Left forelimb (tissue), 1 donor: ENCODE data around the gene NSMCE4A.
"Not testable (repeated sequence)": the region's sequence is repeated elsewhere in the genome, so short reads cannot be mapped to it uniquely, and the experiment has no call there.

Experiments used
- DNase-seq: peaks from one replicate; pipeline ENCODE4 v3.0.0-alpha.2; 2018; ENCODE audit warnings: low spot score

Gene NSMCE4A

DNA sequence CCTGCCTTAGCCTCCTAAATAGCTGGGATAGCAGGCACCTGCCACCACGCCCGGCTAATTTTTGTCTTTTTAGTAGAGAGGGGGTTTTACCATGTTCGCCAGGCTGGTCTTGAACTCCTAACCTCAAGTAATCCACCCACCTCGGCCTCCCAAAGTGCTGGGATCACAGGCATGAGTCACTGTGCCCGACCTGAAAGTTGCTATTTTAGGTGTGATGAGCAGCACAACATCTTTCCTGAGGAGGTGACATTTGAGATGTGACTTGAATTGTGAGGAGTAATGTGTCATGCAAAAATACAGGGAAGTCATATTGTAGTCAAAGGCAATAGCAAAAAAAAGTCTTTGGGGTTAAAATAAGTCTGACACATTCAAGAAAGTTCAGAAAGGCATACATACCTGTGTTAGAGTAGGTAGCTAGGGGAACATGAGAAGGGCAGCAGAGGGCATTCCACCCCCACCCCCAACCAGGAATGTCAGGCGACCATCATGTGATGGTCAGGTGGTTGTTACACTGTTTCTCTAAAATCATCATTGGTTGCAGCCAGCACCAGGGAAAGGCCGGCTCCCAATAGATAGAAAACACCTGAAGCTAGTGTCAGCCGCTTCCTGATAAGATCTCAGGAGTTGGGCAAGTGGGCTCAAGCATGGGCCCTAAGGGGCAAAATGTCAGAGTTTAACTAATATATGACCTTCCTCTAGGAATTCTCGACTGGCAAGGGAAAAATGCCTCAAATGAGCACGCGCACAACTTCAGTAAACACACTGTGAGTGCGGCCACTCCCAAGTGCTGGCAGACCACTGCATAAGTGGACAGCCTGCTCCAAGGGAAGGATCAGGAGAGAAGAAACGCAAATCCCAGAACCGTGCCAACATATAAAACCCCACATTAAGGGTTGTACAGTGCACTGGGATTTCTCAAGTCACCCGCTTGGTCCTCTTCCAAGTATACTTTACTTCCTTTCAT, 13.6 kb upstream of the NSMCE4A start, which contains the start of gene TACC2:
Gene TACC2, plus strand, starts transcription at position 803 of the 964 bp plus-strand sequence. CDS start 32,819 bp downstream, outside the sequence.
- DNase-seq, result no peak

DNA sequence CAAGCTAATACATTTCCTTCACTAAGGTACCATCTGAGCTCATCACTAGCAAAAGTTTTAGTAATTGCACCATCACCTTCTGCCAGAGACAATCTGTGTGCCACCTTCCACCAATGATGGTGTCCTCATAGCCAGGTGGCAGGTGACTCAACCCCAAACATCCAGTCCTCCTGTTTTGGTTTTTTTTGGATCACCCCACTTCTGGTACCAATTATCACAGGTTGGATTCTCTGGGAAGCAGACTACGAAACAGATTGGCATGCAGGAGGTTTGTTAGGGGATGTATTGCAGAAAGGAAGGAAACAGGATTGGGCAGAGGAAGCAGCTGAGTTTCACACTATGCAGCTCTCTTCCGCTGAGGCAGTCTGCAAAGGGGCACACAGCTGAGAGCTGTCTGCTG, 9.4 kb upstream of the NSMCE4A start:
- no peak for DNase-seq

DNA sequence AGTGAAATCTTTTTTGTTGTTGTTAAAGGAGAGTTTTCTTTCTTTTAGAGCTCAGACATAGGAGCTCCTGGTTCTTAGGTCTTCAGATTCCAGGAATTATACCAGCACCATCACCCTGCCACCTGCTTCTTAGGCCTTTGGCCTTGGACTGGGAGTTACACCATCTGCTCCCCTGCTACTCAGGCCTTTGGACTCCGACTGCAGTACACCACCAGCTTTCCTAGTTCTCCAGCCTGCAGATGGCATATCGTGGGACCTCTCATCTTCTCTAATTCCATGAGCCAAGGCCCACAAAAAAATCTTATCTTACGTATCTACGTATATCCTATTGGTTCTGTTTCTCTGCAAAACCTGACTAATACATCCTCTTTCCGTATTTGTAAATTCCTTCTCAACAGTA, 8.8 kb upstream of the NSMCE4A start:
- DNase-seq, result no peak

DNA sequence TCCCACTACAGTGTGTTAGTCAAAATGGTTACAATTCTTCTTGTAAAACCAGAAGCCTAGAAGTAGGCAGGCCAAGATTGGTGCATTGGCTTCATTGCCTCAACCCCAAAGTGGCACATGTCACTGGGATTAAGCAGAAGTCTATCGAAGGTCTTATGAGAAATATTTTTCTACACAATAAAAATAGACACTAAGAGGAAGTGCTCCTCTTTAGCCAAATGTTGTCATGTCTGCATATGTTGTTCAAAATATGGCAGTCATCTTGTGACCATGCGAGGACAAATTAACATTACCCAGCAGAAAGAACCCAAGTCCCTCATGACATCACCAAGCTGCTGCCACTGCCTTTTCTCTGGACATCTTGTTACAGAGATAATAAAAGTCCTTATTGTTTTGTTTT, 6.3 kb upstream of the NSMCE4A start:
- DNase-seq, result no peak

DNA sequence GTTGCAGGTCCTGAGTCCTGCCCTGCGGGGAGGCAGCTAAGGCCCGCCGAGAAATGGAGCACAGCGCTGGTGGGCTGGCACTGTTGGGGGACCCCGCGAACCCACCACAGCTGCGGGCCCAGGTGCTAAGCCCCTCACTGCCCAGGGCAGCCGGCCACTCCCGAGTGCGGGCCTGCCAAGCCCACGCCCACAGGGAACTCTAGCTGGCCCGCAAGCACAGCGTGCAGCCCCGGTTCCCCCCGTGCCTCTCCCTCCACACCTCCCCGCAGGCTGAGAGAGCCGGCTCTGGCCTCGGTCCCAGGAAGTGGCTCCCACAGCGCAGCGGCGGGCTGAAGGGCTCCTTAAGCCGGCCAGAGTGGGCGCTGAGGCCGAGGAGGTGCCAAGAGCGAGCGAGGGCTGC, 3.5 kb upstream of the NSMCE4A start:
- DNase-seq, result no peak

DNA sequence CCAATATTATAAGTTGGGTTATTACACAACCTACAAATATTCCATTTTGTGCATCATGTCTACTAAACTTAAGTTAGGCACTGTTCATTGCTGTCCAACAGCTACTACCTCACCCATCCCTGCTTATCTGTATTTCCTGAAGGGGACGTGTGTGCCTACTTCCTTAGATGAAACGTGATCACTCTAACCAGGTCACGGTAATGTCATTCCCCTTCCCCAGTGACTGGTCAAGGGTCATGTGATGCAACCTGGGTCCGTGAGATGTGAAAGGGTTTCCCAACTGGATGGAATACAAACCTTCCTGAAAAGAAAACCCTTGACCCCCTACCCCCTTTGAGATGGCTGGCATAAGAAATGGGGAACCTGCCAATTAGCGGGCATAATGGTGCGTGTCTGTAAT, 1.6 kb upstream of the NSMCE4A start:
- DNase-seq, result no peak

DNA sequence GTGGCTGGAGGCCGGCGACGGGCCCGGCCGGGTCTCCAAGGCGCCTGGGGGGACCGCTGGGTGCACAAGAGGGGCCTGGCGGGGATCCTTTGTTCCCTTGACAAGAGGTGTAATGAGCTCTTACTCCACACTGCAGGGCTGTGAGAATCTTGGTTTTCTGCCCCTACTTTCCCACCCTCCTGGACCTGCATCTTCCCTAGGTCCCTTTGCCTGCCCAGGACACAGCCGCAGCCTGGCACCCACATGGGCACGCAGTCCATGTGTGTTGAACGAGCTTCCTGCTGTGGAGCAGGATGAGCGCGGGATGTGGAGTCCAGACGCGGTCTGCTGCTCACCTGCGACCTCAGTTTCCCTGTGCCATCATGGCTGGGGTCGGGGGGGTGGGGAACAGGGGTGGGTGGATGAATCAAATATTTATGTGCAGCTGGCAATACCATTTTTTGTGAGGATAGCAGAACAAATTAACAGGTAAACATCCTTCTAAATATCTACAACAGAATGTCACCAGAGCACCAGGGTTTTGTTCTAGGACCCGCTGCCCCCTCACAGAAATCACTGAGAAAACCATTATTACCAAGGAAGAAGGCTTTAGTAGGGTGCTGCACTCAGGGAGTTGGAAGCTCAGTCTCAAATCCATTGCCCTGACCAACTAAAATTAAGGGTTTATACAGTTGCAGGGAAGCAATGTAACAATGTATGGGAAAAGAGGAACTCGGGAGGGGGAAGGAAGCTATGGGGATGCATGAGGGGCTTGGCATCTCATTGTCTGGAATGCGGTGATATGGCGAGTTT, 474 bp upstream of the NSMCE4A start:
- no peak for DNase-seq

DNA sequence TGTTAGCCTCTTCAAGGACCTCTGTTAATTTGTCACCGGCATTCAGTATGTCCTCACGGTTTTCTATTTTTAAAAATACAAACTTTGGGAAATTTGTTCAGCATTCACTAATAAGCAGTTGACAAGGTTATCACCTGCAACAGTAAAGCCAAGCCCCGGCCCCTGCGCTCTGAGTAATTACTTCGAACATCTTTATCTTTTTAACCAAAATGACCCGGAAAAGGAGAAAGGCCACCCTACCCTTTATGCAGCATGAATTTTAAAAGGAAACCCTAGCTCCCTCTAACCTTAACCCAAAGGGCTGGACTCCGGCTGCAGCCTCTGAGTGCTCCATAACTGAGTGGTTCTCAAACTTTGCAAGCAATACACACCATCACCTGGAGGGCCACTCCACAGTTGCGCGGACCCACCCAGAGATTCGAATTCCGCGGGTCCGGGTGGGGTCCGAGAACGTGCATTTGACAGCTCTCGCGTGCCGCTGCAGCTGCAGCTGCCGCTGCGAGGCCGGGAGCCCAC, 940 bp downstream of the NSMCE4A start:
- DNase-seq, result no peak

DNA sequence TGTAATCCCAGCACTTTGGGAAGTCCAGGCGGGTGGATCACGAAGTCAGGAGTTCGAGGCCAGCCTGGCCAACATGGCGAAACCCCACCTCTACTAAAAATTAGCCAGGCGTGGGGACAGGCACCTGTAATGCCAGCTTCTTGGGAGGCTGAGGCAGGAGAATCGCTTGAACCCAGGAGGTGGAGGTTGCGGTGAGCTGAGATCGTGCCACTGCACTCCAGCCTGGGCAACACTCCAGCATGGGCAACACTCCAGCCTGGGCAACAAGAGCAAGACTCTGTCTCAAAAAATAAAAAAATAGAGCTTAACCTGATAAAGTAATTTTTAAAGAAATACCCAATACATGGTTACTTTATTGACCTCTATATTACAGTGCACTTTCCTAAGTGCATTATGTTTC, 5.9 kb downstream of the NSMCE4A start:
- not testable (repeated sequence) for DNase-seq

DNA sequence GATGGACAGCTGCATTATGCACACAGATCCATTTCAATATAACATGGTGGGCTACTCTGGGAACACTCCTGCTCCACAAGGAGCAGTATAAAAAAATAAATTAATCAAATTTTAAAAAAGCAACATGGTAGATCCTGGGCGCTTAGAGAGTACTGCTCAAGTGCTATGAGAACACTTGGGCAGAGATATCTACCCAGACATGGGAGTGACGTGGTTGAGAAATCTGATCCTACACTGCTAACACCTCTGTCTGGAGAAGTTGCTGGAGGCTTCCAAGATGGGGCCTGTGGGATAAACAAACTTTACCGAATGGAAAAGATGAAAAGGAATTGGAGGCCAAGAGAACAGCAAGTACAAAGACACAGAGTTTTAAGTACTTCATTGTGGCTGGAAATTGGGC, 9.0 kb downstream of the NSMCE4A start:
- no peak for DNase-seq

DNA sequence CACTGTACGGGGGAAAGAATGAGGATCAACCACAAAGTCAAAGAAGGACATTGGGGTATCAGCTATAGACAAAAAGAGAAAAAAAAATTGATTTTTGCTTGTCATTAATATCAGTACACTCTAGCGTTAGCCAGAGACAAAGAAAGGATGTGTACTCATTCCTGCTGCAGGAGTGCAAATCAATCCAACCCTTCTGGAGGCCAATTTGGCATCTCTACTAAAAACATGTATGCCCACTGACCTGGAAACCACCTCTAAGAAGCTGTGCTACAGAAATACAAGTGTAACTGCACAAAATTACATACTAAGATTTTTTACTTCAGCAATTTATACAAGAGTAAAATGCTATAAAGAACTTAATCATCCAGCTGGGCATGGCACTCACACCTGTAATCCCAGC, 13.6 kb downstream of the NSMCE4A start:
- no peak for DNase-seq

DNA sequence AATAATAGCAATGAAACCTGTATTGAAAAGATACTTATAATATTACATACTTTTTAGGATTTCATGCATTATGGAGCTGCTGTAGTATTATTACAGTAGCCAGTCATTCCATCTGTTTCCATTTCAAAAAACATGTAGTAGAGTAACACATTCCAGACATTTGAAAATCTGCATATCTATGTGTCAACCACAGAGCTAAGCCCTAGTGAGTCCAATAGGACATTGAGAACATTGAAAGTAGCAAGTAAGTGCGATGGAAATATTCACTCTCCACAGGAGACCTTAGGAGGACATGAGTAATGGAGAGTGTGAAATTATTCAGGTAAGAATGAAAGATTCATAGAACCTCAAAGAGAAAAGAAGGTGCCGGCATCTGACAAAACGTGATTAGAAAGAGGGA, 15.3 kb downstream of the NSMCE4A start:
- DNase-seq, result no peak

DNA sequence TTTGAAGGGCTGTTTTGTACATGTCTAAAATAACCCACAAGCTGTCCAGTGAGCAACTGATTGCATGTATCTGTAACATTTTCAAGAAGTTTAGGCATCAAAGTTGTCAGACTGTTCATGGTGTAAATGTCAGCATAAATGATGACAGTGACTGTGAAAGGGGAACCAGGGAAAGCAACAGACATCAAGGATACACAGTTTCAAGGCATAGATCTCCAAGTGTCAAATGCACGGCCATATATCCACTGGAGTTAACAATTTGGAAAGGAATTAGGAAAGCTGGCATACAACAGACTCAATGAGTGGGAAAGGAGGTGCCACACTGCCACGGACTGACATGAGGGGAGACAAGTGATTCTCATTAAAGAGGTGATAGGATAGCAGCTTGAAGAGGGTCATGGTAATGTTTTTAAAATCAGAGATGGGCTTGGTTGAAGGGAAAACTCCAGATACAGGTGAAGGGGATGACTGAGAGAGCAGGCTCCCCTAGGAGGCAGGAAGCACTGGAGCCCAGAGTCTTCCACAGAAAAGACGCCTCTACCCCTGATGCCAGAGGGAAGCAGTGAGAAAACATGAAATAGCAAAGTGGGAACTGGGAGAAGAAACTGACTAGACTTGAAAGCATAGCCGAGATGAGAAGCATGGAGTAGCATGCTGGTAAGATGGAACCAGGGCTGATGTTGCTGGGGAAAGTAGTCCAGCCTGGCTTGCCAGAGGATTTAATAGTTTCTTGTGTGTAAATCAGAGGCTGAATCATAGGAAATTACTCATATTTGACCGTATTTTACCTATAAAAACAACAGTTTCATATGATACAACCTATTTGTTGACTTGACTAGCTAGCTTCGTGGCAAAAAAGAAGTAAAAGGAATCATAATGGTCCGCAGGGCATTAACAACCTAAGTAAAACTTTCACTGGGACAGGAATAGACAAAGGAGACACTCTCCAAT, 18.6 kb downstream of the NSMCE4A start:
- DNase-seq, result no peak

DNA sequence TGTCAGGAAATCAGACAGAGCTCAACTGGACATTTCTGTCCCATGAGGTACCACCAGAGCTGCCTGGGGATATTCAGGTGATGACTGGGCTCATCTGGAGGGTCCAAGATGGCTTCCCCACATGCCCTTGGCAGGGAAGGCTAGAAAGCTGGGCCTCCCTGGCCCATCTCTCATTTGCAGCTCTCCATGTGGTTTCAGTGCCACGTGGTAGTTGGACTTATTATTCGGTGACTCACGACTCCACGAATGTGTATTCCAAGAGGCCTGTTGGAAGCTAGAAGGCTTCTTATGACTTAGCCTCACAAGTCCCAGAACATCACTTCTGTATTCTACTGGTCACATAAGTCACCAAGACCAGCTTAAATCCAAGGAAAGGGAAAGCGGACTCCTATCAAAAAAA, 22.8 kb downstream of the NSMCE4A start:
- no peak for DNase-seq

DNA sequence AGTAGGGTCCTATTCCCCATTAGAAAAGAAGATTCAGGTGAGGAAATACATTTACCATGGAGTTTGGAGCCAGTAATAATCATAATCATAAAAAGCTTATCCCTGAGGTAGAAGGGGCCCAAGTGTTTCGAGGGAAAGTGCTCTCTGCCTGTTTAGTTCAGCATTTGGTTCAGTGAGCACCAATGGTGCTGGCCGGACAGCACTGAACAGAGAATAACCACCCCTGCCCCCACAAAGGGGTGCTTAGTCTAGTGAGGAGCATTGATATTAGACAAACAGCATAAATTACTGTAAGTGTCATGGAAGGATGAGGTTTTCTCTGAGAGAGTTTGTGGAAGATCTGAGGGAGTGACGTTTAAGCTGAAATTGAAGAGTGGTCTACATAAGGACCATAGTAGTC, 25.6 kb downstream of the NSMCE4A start:
- no peak for DNase-seq

DNA sequence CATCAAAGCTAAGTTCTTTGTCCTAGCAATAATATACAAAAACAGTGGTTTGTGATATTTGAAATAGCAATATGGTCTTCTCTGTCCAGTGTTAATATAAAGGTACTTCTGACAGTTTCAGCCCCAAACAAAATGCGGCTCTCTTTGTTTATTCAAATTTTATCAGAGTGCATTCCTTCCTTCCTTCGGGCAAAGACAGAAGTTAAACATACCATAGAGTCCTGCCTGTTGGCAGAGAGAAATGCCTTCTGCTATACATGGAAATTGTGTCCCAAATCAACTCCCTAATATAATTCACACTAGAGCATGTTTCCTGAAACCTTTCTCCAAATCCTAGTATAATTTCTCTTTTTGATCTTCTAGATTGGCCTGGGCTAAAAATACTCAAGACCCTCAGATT, 26.0 kb downstream of the NSMCE4A start:
- no peak for DNase-seq

DNA sequence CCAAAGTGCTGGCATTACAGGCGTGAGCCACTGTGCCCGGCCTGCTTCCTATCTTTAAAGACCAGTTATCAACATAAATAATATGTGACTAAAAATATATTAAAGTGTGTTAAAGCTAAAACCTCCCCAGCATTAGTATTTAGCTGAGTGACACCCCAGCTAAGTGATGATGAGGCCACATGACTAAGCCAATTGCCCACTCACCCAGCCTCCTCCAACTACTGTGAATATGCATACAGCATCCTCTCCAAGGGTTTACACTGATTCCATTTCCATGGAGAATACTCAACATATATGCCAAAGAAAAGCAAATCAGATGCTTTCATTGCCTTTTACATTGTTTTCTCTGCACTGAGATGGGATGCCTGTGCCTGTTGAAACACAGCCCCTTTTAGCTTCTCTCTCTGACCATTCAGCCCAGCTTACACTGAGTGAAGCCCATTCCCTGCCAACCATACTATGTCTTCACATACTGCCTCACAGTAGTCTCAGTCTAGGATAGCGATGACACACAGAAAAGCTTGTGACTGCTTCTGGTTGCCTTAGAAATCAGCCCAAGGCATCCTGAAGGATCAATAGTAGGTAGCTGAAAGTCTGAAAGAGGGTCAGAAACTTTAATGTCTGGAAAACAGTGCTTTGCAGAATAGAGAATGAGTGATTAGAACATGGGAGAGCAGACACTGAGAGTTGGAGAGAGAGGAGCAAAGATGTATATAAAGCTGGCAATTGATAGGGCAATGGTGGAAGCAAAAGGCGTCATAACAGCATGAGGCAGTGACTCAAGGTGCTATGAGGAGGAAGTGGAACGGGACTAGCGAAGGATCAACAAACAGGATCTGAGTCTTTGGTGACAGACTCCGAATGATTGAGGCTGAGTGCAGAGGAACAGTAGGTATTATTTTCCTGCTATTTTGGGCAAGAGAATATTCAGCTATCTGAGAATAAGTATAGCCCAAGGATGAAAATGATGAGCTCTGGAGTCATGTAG, 27.4 kb downstream of the NSMCE4A start:
- DNase-seq, result no peak

DNA sequence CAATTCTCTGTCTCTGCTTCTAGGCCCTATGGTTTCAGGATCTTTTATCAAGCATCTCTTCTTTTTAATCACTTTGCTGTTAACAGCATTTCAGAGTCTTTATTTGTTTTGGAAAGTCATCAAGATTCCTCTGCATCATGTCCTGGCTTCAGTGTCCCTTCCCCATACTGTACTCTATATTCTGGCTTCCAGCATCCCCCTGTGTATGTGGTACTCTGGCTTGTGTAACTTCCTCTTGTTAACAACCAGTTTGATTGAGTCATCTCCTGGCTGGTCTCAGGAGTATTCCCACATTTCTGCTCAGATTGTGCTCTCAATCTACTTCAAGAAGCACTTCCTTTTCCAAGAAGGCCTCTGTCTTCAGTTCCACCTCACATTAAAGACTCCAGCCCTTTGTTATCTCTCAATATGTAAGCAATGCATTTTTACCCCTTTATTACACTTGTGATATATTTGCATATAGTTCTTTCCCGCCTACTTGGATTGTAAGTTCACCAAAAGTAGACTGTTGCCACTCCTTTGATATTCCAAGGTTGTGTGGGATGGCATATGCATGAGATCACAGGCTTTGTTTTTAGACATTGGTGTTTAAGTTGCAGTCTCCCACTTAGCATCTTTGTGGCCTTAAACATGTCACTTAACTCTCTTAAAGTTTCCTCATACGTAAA, 32.1 kb downstream of the NSMCE4A start:
- DNase-seq, result no peak

DNA sequence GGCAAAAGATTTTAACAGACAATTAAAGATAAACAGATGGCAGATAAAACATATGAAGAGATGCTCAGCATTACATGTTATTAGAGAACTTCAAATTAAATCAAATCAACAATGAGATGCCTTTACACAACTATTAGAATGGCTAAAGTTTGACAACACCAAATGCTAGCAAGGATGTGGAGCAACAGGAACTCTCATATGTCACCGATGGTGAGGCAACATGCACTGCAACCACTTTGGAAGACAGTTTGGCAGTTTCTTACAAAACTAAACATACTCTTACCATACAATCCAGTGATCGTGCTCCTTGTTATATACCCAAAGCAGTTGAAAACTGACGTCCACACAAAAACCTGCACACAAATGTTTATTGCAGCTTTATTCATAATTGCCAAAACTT, 33.5 kb downstream of the NSMCE4A start:
- DNase-seq, result no peak

DNA sequence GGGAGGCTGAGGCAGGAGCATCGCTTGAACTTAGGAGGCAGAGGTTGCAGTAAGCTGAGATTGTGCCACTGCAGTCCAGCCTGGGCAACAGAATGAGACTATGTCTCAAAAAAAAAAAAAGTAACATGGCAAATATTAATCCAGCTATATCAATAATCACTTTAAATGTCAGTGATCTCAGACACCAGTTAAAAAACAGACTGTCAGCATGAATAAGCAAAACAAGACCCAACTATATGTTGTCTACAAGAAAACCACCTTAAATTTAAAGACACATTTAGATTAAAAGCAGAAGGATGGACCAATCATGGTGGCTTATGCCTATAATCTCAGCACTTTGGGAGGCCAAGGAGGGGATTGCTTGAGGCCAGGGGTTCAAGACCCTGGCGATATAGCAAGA, 38.7 kb downstream of the NSMCE4A start:
- no peak for DNase-seq
